GM13976 (cell line): Measurements from ENCODE around the gene SKI.
"Not testable (repeated sequence)": the region's sequence is repeated elsewhere in the genome, so short reads cannot be mapped to it uniquely, and the experiment has no call there.

Source experiments
- DNase-seq: peaks from one replicate; pipeline ENCODE4 v3.0.0; 2012; ENCODE audit warnings: low spot score
- CTCF ChIP-seq: IDR thresholded peaks from 2 replicates; pipeline ENCODE4 v1.5.1; 2012; ENCODE audit warnings: borderline replicate concordance, mild to moderate bottlenecking; ENCODE audit not compliant: insufficient read depth; ENCODE audit errors: extremely low read depth, missing control alignments, control extremely low read depth
- in situ Hi-C: fragments of 300-500 bp; cut with MboI; formaldehyde crosslinking; loops from one replicate; pipeline ENCODE4 v1.12.0; 2022; ENCODE audit warnings: low sequenced_read_pairs, mixed read lengths, inconsistent platforms; ENCODE audit not compliant: unreplicated experiment

Gene SKI

DNA sequence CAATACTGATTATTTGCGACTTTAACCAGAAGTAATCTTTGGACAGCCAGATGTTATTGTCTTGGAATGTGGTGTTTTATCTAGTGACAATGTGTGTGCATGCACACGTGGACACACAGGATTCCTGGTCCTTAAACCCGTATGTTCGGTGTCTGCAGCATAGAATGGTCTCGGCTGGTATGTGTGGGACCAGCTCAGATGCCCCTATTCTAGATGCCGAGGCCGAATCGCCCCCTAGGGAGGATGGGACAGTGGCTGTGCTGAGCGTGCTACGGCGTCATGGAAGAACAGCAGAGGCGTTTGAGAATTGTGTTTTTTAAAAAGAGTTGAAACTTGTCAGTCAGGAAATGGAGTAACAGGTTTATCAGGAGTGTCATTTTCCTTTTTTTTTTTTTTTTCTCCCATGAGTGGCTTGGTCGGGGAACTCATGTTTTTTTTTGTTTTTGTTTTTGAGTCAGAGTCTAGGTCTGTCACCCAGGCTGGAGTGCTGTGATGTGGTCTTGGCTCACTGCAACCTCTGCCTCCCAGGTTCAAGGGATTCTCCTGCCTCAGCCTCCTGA, 30.1 kb downstream of the SKI start:
- no peak for DNase-seq
- TF ChIP-seq CTCF = no peak
- in situ Hi-C loops = no loop called here

DNA sequence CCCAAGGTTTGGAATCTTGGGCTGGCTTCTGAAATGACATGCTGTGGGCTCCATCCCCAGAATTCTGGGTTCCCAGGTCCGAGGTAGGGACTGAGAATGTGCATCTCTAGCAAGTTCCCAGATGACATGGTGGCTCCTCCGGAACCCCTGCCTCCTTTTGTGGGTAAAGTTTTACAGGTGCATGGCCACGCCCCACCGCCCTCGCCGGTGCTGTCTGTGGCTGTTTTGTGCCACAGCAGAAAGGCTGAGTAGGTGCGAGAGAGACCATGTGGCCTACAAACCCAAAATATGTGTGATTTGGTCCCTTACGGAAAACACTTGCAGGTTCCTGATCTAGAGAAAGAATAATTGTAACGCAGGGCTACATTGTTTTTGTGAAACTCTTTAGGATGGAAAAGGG, 30.9 kb downstream of the SKI start:
- TF ChIP-seq CTCF = no peak
- in situ Hi-C loops = no loop called here

DNA sequence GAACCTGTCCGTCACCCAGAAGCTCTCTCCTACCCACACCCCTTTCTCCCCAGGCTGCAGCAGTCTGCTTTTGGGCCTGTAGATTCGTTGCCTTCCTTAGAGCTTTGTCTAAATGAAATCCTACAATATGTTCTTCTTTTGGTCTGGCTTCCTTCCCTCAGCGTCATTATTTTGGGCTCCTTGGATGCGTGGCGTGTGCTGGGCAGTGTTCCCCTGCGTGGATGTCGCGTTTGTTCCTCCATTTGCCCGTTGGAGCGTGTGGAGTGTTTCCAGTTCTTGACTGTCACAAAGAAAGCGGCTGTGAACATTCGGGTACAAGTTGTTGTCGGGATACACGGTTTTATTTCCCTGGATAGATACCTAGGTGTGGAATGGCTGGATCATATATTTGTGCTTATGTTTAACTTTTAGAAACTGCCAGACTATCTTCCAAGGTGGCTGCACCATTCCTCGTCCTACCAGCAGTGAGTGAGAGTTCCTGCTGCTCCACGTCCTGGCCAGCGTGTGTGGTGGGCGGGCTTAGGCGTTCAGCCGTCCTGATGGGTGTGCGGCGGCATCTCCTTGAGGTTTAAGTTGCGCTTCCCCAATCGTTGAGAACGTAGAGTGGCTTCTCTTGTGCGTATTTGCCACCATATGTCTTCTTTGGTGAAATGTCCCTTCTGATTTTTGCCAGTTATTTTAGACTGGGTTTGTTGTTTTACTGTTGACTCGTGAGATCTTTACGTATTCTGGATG, 31.7 kb downstream of the SKI start:
- in situ Hi-C loops = no loop called here
- no peak for TF ChIP-seq CTCF
- DNase-seq = no peak

More for the DNA sequence above, 30.9 kb downstream of the SKI start:
- no peak for DNase-seq

- in situ Hi-C loops, DNase-seq: not testable (repeated sequence)
Observed at GRCh38 chr1:2260470-2260869, 32.4 kb downstream of the SKI start.

- in situ Hi-C loops = no loop called here
- TF ChIP-seq CTCF = no peak
Observed at GRCh38 chr1:2260917-2261316, 32.8 kb downstream of the SKI start.

GRCh38 chr1:2261476-2262395, 33.6 kb downstream of the SKI start:
- DNase-seq, in situ Hi-C loops: not testable (repeated sequence)

More at GRCh38 chr1:2260917-2261316, 32.8 kb downstream of the SKI start:
- DNase-seq = no peak

- DNase-seq = no peak
- no peak for TF ChIP-seq CTCF
- in situ Hi-C loops = no loop called here
Observed at GRCh38 chr1:2266301-2266975, 38.3 kb downstream of the SKI start.
